IPS-20b (cell line): Measurements from ENCODE around the gene WDR7.

ENCODE experiments used
- H3K27ac ChIP-seq: one replicate; pipeline ENCODE4 v1.5.1; 2013; ENCODE audit warnings: low read length
- H3K27me3 ChIP-seq: 2 replicates; pipeline ENCODE4 v1.6.1; 2013; ENCODE audit warnings: mild to moderate bottlenecking, low read length, inconsistent platforms; ENCODE audit not compliant: insufficient read depth
- H3K36me3 ChIP-seq: 2 replicates; pipeline ENCODE4 v1.6.1; 2013; ENCODE audit warnings: low read depth, mild to moderate bottlenecking, inconsistent platforms, low read length, moderate library complexity; ENCODE audit not compliant: insufficient read depth
- H3K4me1 ChIP-seq: 2 replicates; pipeline ENCODE4 v1.6.1; 2013; ENCODE audit warnings: mild to moderate bottlenecking, control low read depth, inconsistent platforms, low read length, moderate library complexity; ENCODE audit not compliant: insufficient read depth
- H3K4me3 ChIP-seq: 2 replicates; pipeline ENCODE4 v1.5.1; 2013; ENCODE audit warnings: mild to moderate bottlenecking, low read length, inconsistent platforms
- H3K9ac ChIP-seq: 2 replicates; pipeline ENCODE4 v1.6.1; 2013; ENCODE audit warnings: low read depth, mild to moderate bottlenecking, inconsistent platforms, low read length, moderate library complexity
- H3K9me3 ChIP-seq: 2 replicates; pipeline ENCODE4 v1.6.1; 2013; ENCODE audit warnings: mild to moderate bottlenecking, low read depth, low read length, inconsistent platforms; ENCODE audit not compliant: insufficient read depth

The WDR7 gene

GRCh38 chr18:56927786-56928185, 276.6 kb downstream of the WDR7 start:
- no peak overlapping the region for H3K4me3 ChIP-seq
- H3K27me3 ChIP-seq, result peaks cover 8% of the 10 kb centered on the region; the same call in 1 of the 2 replicates
- no peaks in the 10 kb centered on the region for H3K9me3 ChIP-seq
- H3K27ac ChIP-seq, result no peak overlapping the region
- H3K4me1 ChIP-seq, result peaks cover 4% of the 10 kb centered on the region; the same call in 1 of the 2 replicates
- H3K9ac ChIP-seq, result no peak overlapping the region
- no peaks in the 10 kb centered on the region for H3K36me3 ChIP-seq

- Histone ChIP-seq H3K9ac (no peak overlapping the region), H3K9me3 (no peaks in the 10 kb centered on the region), H3K4me1 (no peaks in the 10 kb centered on the region), H3K27me3 (peaks cover 8% of the 10 kb centered on the region; the same call in 1 of the 2 replicates), H3K36me3 (no peaks in the 10 kb centered on the region), H3K27ac (no peak overlapping the region), H3K4me3 (no peak overlapping the region)
Observed at GRCh38 chr18:56929886-56930285, 278.7 kb downstream of the WDR7 start.

GRCh38 chr18:56933472-56933871, 282.3 kb downstream of the WDR7 start:
- Histone ChIP-seq H3K4me3 (no peak overlapping the region), H3K4me1 (peaks cover 5% of the 10 kb centered on the region; the same call in 1 of the 2 replicates), H3K27me3 (peaks cover 8% of the 10 kb centered on the region; the same call in 1 of the 2 replicates), H3K36me3 (no peaks in the 10 kb centered on the region), H3K9ac (no peak overlapping the region), H3K27ac (no peak overlapping the region), H3K9me3 (no peaks in the 10 kb centered on the region)

- Histone ChIP-seq H3K4me3 (no peak overlapping the region), H3K4me1 (peaks cover 5% of the 10 kb centered on the region; the same call in 1 of the 2 replicates), H3K9ac (no peak overlapping the region), H3K36me3 (no peaks in the 10 kb centered on the region), H3K9me3 (no peaks in the 10 kb centered on the region), H3K27me3 (peaks cover 8% of the 10 kb centered on the region; the same call in 1 of the 2 replicates), H3K27ac (no peak overlapping the region)
Observed at GRCh38 chr18:56934131-56934530, 283.0 kb downstream of the WDR7 start.

- Histone ChIP-seq H3K4me1 (peaks cover 5% of the 10 kb centered on the region; the same call in 1 of the 2 replicates), H3K4me3 (no peak overlapping the region), H3K27ac (no peak overlapping the region), H3K9me3 (no peaks in the 10 kb centered on the region), H3K27me3 (peaks cover 8% of the 10 kb centered on the region; the same call in 1 of the 2 replicates), H3K9ac (no peak overlapping the region), H3K36me3 (no peaks in the 10 kb centered on the region)
Observed at GRCh38 chr18:56934906-56935305, 283.7 kb downstream of the WDR7 start.

- H3K4me3 ChIP-seq, result no peak overlapping the region
Observed at GRCh38 chr18:56935434-56936040, 284.4 kb downstream of the WDR7 start.

GRCh38 chr18:56936457-56936856, 285.3 kb downstream of the WDR7 start:
- H3K4me1 ChIP-seq, result peaks cover 15% of the 10 kb centered on the region
- H3K36me3 ChIP-seq, result no peaks in the 10 kb centered on the region
- no peak overlapping the region for H3K4me3 ChIP-seq
- H3K27me3 ChIP-seq, result no peaks in the 10 kb centered on the region; the same call in 1 of the 2 replicates
- no peak overlapping the region for H3K27ac ChIP-seq
- no peaks in the 10 kb centered on the region for H3K9me3 ChIP-seq
- no peak overlapping the region for H3K9ac ChIP-seq

More at GRCh38 chr18:56935434-56936040, 284.4 kb downstream of the WDR7 start:
- Histone ChIP-seq H3K27me3 (peaks cover 5% of the 10 kb centered on the region; the same call in 1 of the 2 replicates), H3K9ac (no peak overlapping the region), H3K9me3 (no peaks in the 10 kb centered on the region), H3K36me3 (no peaks in the 10 kb centered on the region), H3K4me1 (peaks cover 11% of the 10 kb centered on the region), H3K27ac (no peak overlapping the region)

- H3K27ac ChIP-seq, result no peak overlapping the region
- peaks cover 15% of the 10 kb centered on the region for H3K4me1 ChIP-seq
- no peaks in the 10 kb centered on the region for H3K9me3 ChIP-seq
- no peaks in the 10 kb centered on the region for H3K36me3 ChIP-seq
- H3K27me3 ChIP-seq, result no peaks in the 10 kb centered on the region; the same call in 1 of the 2 replicates
- H3K9ac ChIP-seq, result no peak overlapping the region
- H3K4me3 ChIP-seq, result no peak overlapping the region
Observed at GRCh38 chr18:56937874-56938430, 286.8 kb downstream of the WDR7 start.

- Histone ChIP-seq H3K9ac (no peak overlapping the region), H3K9me3 (no peaks in the 10 kb centered on the region), H3K4me3 (no peak overlapping the region), H3K4me1 (peaks cover 5% of the 10 kb centered on the region), H3K36me3 (no peaks in the 10 kb centered on the region), H3K27me3 (no peaks in the 10 kb centered on the region), H3K27ac (no peak overlapping the region)
Observed at GRCh38 chr18:56945171-56946083, 294.3 kb downstream of the WDR7 start.

GRCh38 chr18:56947236-56947635, 296.1 kb downstream of the WDR7 start:
- no peak overlapping the region for H3K27ac ChIP-seq
- H3K36me3 ChIP-seq, result no peaks in the 10 kb centered on the region
- H3K9me3 ChIP-seq, result no peaks in the 10 kb centered on the region
- H3K4me3 ChIP-seq, result no peak overlapping the region
- H3K27me3 ChIP-seq, result no peaks in the 10 kb centered on the region
- no peak overlapping the region for H3K9ac ChIP-seq
- H3K4me1 ChIP-seq, result no peaks in the 10 kb centered on the region

GRCh38 chr18:56952026-56952425, 300.9 kb downstream of the WDR7 start:
- no peaks in the 10 kb centered on the region for H3K27me3 ChIP-seq

More at GRCh38 chr18:56952026-56952425, 300.9 kb downstream of the WDR7 start:
- Histone ChIP-seq H3K27ac (no peak overlapping the region), H3K36me3 (no peaks in the 10 kb centered on the region), H3K9ac (no peak overlapping the region), H3K9me3 (no peaks in the 10 kb centered on the region), H3K4me1 (no peaks in the 10 kb centered on the region; the same call in 1 of the 2 replicates), H3K4me3 (no peak overlapping the region)
